ENCODE data around the gene HOPX. TPM values are rescaled to one million over a fixed set of nuclear protein-coding genes. Genes with fewer than 3 reads are reported as not detected.

The HOPX gene
- total RNA-seq, 1 experiment from 2014 or later: not detected

DNA sequence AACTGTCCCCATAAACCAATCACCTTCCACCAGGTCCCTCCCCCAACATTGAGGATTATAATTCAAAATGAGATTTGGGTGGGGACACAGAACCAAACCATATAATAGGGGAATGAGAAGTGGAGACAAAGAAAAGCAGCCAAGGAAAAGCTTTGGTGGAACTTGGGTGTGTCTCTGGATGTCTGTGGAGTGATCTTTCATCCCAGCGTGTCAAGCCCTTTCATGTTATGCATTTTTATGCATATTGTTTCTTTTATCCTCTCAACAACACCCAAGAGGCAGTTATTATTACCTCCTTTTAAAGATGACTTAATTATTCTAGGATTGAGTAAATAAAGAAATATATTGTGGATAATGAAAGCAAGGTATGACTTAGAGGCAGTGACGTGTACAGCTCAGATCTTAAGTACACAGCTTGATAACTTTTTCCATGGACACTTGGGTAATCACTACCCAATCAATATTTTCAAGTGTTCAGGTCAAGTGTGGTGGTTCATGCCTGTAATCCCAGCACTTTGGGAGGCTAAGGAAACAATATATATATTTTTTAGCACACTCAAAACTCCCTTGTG is 42.6 kb upstream of the HOPX start:
- Histone ChIP-seq H3K27me3 (ENCODE audit: insufficient read depth, low read length) (no peaks in the 10 kb centered on the region), H4K91ac (ENCODE audit: insufficient read length, low read depth, low read length) (no peak overlapping the region), H3K79me1 (ENCODE audit: insufficient read depth, low read depth, low read length, poor library complexity, severe bottlenecking) (no peaks in the 10 kb centered on the region), H3K14ac (ENCODE audit: insufficient read depth, low read length) (no peak overlapping the region), H3K4ac (ENCODE audit: low read depth, low read length) (no peak overlapping the region), H2BK12ac (ENCODE audit: insufficient read length, low read depth, low read length) (no peak overlapping the region), H2BK15ac (ENCODE audit: low read depth, low read length) (no peak overlapping the region), H3K4me1 (ENCODE audit: insufficient read depth, low read length) (no peaks in the 10 kb centered on the region), H3K23me2 (ENCODE audit: insufficient read length, low read depth, low read length, poor library complexity, severe bottlenecking) (no peaks in the 10 kb centered on the region), H4K20me1 (ENCODE audit: control insufficient read depth, insufficient read depth, insufficient read length) (no peaks in the 10 kb centered on the region), H4K8ac (replicated peaks; ENCODE audit: insufficient read length, low read depth, low read length) (no peak overlapping the region), H3K56ac (ENCODE audit: insufficient read length, low read depth, low read length) (no peak overlapping the region), H4K5ac (ENCODE audit: insufficient read length, low read depth, low read length) (no peak overlapping the region), H3K23ac (ENCODE audit: insufficient read length, low read depth, low read length) (no peak overlapping the region), H3K18ac (ENCODE audit: insufficient read length, low read depth, low read length) (no peak overlapping the region), H3K9ac (ENCODE audit: extremely low read depth, insufficient read length, low read length) (no peak overlapping the region), H2BK20ac (ENCODE audit: low read depth, low read length, poor library complexity, severe bottlenecking) (no peak overlapping the region), H2BK120ac (ENCODE audit: low read depth, low read length, poor library complexity, severe bottlenecking) (no peak overlapping the region), H3K79me2 (ENCODE audit: insufficient read depth, low read length) (no peaks in the 10 kb centered on the region), H3K27ac (ENCODE audit: insufficient read length, low read depth, low read length) (no peak overlapping the region), H2BK5ac (ENCODE audit: insufficient read length, low read length) (no peak overlapping the region), H3K9me3 (ENCODE audit: control insufficient read depth, low read depth, low read length) (no peaks in the 10 kb centered on the region), H2AK5ac (ENCODE audit: insufficient read length, low read length) (no peak overlapping the region), H2AFZ (ENCODE audit: low read length) (no peak overlapping the region), H3T11ph (ENCODE audit: low read length) (no peak overlapping the region), H3K4me2 (ENCODE audit: insufficient read depth, insufficient read length, low read length) (no peak overlapping the region)
- no peak for DNase-seq
- H3K4me1 Mint-ChIP-seq: peaks cover 5 to 6% of the 10 kb centered on the region in 2 experiments; a peak in 3 of 4 replicates
- no peaks in the 10 kb centered on the region for H3K36me3 Mint-ChIP-seq (ENCODE audit: insufficient read depth in 1 of 3, low read depth in 3 of 3)
- no peak overlapping the region for H3K4me3 Mint-ChIP-seq
- no peaks in the 10 kb centered on the region; a peak in 1 of 5 replicates for H3K9me3 Mint-ChIP-seq
- peaks cover 5% of the 10 kb centered on the region; the same call in 1 of the 2 replicates for H3K27me3 Mint-ChIP-seq (ENCODE audit: low read depth)
- no peak for TF ChIP-seq CTCF (conservative IDR thresholded peaks at IDR 0.05)
- no CpG with 5 or more reads among the region's 2 CpGs for WGBS (ENCODE audit: extremely low coverage, insufficient read length, low lambda C conversion rate)
- H3K27ac Mint-ChIP-seq: no peak overlapping the region
